CD8-positive, alpha-beta memory T cell (primary cell): ENCODE measurements around the gene CDIP1. TPM values are rescaled to one million over a fixed set of nuclear protein-coding genes. Genes with fewer than 3 reads are reported as not detected.

ENCODE experiments used
- CTCF ChIA-PET: fragments of 350-600 bp; sonication (Branson Sonifier 250); formaldehyde crosslinking; loops from one replicate; lab custom pipeline; 2021; ENCODE audit warnings: antibody characterized with exemption; lab: Charles Lee
- POLR2A ChIA-PET: fragments of 350-600 bp; sonication (Branson Sonifier 250); formaldehyde crosslinking; loops from one replicate; lab custom pipeline; 2021; ENCODE audit warnings: antibody characterized with exemption; lab: Charles Lee
- DNase-seq, 5 donors: peaks; one replicate each; pipeline versions ENCODE4 v3.0.0 to v3.0.0-alpha.2; 2020 to 2022; ENCODE audit warnings: mixed read lengths in 1 of 5
- H3K27ac ChIP-seq: one replicate; pipeline ENCODE4 v1.7.0; 2013; ENCODE audit warnings: low read depth, mild to moderate bottlenecking, low read length, moderate library complexity
- H3K27me3 ChIP-seq: 2 replicates; pipeline ENCODE4 v1.7.0; 2013; ENCODE audit warnings: low read length, mild to moderate bottlenecking; ENCODE audit not compliant: insufficient read depth, poor library complexity, severe bottlenecking
- H3K36me3 ChIP-seq: 2 replicates; pipeline ENCODE4 v1.7.0; 2013; ENCODE audit warnings: mild to moderate bottlenecking, low read length, moderate library complexity; ENCODE audit not compliant: insufficient read depth
- H3K4me1 ChIP-seq: 2 replicates; pipeline ENCODE4 v1.7.0; 2013; ENCODE audit warnings: mild to moderate bottlenecking, low read length, moderate library complexity; ENCODE audit not compliant: insufficient read depth
- H3K4me3 ChIP-seq: 2 replicates; pipeline ENCODE4 v1.7.0; 2013; ENCODE audit warnings: mild to moderate bottlenecking, low read length
- H3K9me3 ChIP-seq: 2 replicates; pipeline ENCODE4 v1.7.0; 2013; ENCODE audit warnings: mild to moderate bottlenecking, low read length
- H3K27ac Mint-ChIP-seq, 8 donors: one replicate each; pipeline ENCODE4 v1.8.0; 2020 to 2021; ENCODE audit warnings: mixed read lengths in 8 of 8, mild to moderate bottlenecking in 6 of 8, inconsistent platforms in 3 of 8, moderate library complexity in 3 of 8
- H3K27me3 Mint-ChIP-seq, 2 donors: one replicate each; pipeline ENCODE4 v1.8.0; 2020 to 2021; ENCODE audit warnings: mixed read lengths in 2 of 2, mild to moderate bottlenecking in 1 of 2, moderate library complexity in 1 of 2
- H3K36me3 Mint-ChIP-seq, 3 donors: one replicate each; pipeline ENCODE4 v1.8.0; 2020 to 2021; ENCODE audit warnings: mixed read lengths in 3 of 3, inconsistent platforms in 1 of 3, mild to moderate bottlenecking in 1 of 3
- H3K4me1 Mint-ChIP-seq, 3 donors: one replicate each; pipeline ENCODE4 v1.8.0; 2020 to 2021; ENCODE audit warnings: mixed read lengths in 3 of 3, inconsistent platforms in 1 of 3, mild to moderate bottlenecking in 1 of 3
- H3K4me3 Mint-ChIP-seq, 7 donors: one replicate each; pipeline ENCODE4 v1.8.0; 2020 to 2021; ENCODE audit warnings: mixed read lengths in 7 of 7, mild to moderate bottlenecking in 6 of 7, moderate library complexity in 4 of 7, inconsistent platforms in 2 of 7
- H3K9me3 Mint-ChIP-seq, 5 donors: one replicate each; pipeline ENCODE4 v1.8.0; 2020 to 2022; ENCODE audit warnings: mixed read lengths in 5 of 5, mild to moderate bottlenecking in 3 of 5, moderate library complexity in 2 of 5, inconsistent platforms in 1 of 5
- polyA plus RNA-seq: library from polyadenylated mRNA; unstranded; fragments of 300-500 nt; fragmentation: Illumina TruSeq; gene quantifications from one replicate; pipeline ENCODE4 v1.2.3, GENCODE V29; 2021
- total RNA-seq, 2 experiments: library from RNA; stranded (reverse); gene quantifications; one replicate each; pipeline ENCODE4 v1.2.3, GENCODE V29; 2021

Gene CDIP1
- total and polyA plus RNA-seq, 3 experiments from 2014 or later = 21.8 to 32.1 (median 28.4) TPM

DNA sequence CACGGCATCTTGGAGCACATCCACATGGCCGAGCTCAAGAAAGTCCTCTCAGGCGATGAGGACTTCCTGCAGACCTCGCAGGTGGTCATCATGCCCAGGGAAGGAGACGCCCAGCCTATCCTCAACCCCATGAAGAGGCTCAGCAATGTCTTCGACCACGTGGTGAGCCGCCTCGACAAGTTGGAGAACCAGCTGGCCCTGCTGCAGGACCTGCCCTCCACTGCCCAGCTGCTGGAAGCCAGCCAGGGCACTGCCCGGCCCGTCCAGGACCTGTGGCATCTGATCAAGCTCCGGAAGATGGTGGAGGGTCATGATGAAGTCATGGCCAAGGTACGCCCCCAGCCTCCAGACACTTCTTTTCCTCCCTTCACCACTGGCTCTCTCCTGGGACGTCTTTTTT, 18.0 kb upstream of the CDIP1 start:
- ChIA-PET CTCF (interaction anchor here (0.9 to 1.0 kb wide), 2 partner anchors 11 to 42 kb away, joined by 3 read pairs; no protein-coding TSS in a partner anchor), POLR2A (no interaction called here)
- DNase-seq = no peak
- no peak overlapping the region for H3K4me3 Mint-ChIP-seq
- Histone ChIP-seq H3K4me3 (no peak overlapping the region), H3K4me1 (no peaks in the 10 kb centered on the region), H3K36me3 (no peaks in the 10 kb centered on the region), H3K9me3 (no peaks in the 10 kb centered on the region), H3K27me3 (no peaks in the 10 kb centered on the region), H3K27ac (no peak overlapping the region)
- H3K27me3 Mint-ChIP-seq = peaks cover 4 to 7% of the 10 kb centered on the region in 2 donors
- H3K9me3 Mint-ChIP-seq = no peaks in the 10 kb centered on the region
- H3K27ac Mint-ChIP-seq = no peak overlapping the region
- no peaks in the 10 kb centered on the region for H3K36me3 Mint-ChIP-seq
- H3K4me1 Mint-ChIP-seq = no peaks in the 10 kb centered on the region

GRCh38 chr16:4556112-4556511, 17.5 kb upstream of the CDIP1 start, which contains the start of gene C16orf96:
TSS of gene C16orf96 (plus strand) at chr16:4556340. CDS start at chr16:4556490, 150 bp downstream.
- CTCF ChIA-PET = interaction anchor here (0.9 to 1.0 kb wide), 2 partner anchors 11 to 42 kb away, joined by 3 read pairs; no protein-coding TSS in a partner anchor
- peak within 1 kb of the TSS in 1 of 8 donors; percentile 65 for H3K27ac Mint-ChIP-seq

GRCh38 chr16:4552541-4552940, 14.0 kb upstream of the CDIP1 start:
- POLR2A ChIA-PET = no interaction called here
- no peaks in the 10 kb centered on the region for H3K36me3 Mint-ChIP-seq
- H3K27ac Mint-ChIP-seq = peak overlapping the region in 1 of 8 donors; percentile 54
- peaks cover 2 to 5% (median 4%) of the 10 kb centered on the region in 3 donors for H3K4me1 Mint-ChIP-seq
- no peaks in the 10 kb centered on the region for H3K9me3 ChIP-seq
- H3K36me3 ChIP-seq = no peaks in the 10 kb centered on the region
- DNase-seq = no peak
- H3K27me3 Mint-ChIP-seq = peaks cover 4 to 6% of the 10 kb centered on the region in 2 donors
- no peaks in the 10 kb centered on the region for H3K27me3 ChIP-seq
- no peak overlapping the region for H3K27ac ChIP-seq
- no peak overlapping the region for H3K4me3 ChIP-seq
- H3K9me3 Mint-ChIP-seq = no peaks in the 10 kb centered on the region
- no peak overlapping the region for H3K4me3 Mint-ChIP-seq
- CTCF ChIA-PET = interaction anchor here (1.1 to 1.7 kb wide), 2 partner anchors 46 to 47 kb away, joined by 3 read pairs; no protein-coding TSS in a partner anchor
- H3K4me1 ChIP-seq = no peaks in the 10 kb centered on the region

More at GRCh38 chr16:4556112-4556511, 17.5 kb upstream of the CDIP1 start, which contains the start of gene C16orf96:
- Mint-ChIP-seq H3K9me3 (no peaks in the 10 kb centered on the region), H3K4me1 (no peaks in the 10 kb centered on the region), H3K4me3 (no peak within 1 kb of the TSS), H3K36me3 (no peaks in the 10 kb centered on the region), H3K27me3 (peaks cover 4 to 7% of the 10 kb centered on the region in 2 donors)
- no peak for DNase-seq
- no peak within 1 kb of the TSS for H3K27ac ChIP-seq
- H3K9me3 ChIP-seq = no peaks in the 10 kb centered on the region
- H3K4me1 ChIP-seq = no peaks in the 10 kb centered on the region
- no peak within 1 kb of the TSS for H3K4me3 ChIP-seq
- no peaks in the 10 kb centered on the region for H3K27me3 ChIP-seq
- POLR2A ChIA-PET = no interaction called here
- no peaks in the 10 kb centered on the region for H3K36me3 ChIP-seq

GRCh38 chr16:4550591-4550990, 12.0 kb upstream of the CDIP1 start:
- no peak for DNase-seq
- Histone ChIP-seq H3K4me1 (no peaks in the 10 kb centered on the region), H3K4me3 (no peak overlapping the region), H3K27me3 (no peaks in the 10 kb centered on the region), H3K9me3 (no peaks in the 10 kb centered on the region), H3K27ac (no peak overlapping the region), H3K36me3 (no peaks in the 10 kb centered on the region)
- H3K36me3 Mint-ChIP-seq = no peaks in the 10 kb centered on the region
- no peak overlapping the region for H3K4me3 Mint-ChIP-seq
- no peak overlapping the region for H3K27ac Mint-ChIP-seq
- peaks cover 2 to 5% (median 4%) of the 10 kb centered on the region in 3 donors for H3K4me1 Mint-ChIP-seq
- peaks cover 0 to 2% of the 10 kb centered on the region in 2 donors for H3K27me3 Mint-ChIP-seq
- ChIA-PET CTCF (interaction anchor here (0.7 to 8.1 kb wide), 7 partner anchors 20 to 191 kb away, joined by 3 to 95 read pairs (median 3); partner anchors contain the start of genes HMOX2 and NMRAL1), POLR2A (interaction anchor here (1.2 to 2.9 kb wide), 2 partner anchors 12 to 73 kb away, joined by 3 to 9 read pairs; partner anchors contain the start of genes CDIP1 and HMOX2)
- peaks cover 0 to 2% (median 0%) of the 10 kb centered on the region in 5 donors for H3K9me3 Mint-ChIP-seq

- Histone ChIP-seq H3K4me3 (no peak overlapping the region), H3K4me1 (no peaks in the 10 kb centered on the region), H3K9me3 (no peaks in the 10 kb centered on the region), H3K27ac (no peak overlapping the region), H3K27me3 (no peaks in the 10 kb centered on the region), H3K36me3 (no peaks in the 10 kb centered on the region)
- Mint-ChIP-seq H3K4me1 (peaks cover 2 to 5% (median 4%) of the 10 kb centered on the region in 3 donors), H3K27me3 (peaks cover 0 to 3% of the 10 kb centered on the region in 2 donors), H3K4me3 (no peak overlapping the region), H3K36me3 (no peaks in the 10 kb centered on the region), H3K27ac (no peak overlapping the region), H3K9me3 (peaks cover 0 to 2% (median 0%) of the 10 kb centered on the region in 5 donors)
- DNase-seq = no peak
- POLR2A ChIA-PET = interaction anchor here (0.9 to 2.9 kb wide), 2 partner anchors 10 to 71 kb away, joined by 9 to 15 read pairs; partner anchors contain the start of genes CDIP1 and HMOX2
- CTCF ChIA-PET = interaction anchor here (0.7 to 8.1 kb wide), 30 partner anchors 9 to 1717 kb away, joined by 3 to 95 read pairs (median 4); partner anchors contain the start of genes CDIP1, HMOX2 and NMRAL1
Measured at GRCh38 chr16:4548124-4548523, 9.6 kb upstream of the CDIP1 start.

DNA sequence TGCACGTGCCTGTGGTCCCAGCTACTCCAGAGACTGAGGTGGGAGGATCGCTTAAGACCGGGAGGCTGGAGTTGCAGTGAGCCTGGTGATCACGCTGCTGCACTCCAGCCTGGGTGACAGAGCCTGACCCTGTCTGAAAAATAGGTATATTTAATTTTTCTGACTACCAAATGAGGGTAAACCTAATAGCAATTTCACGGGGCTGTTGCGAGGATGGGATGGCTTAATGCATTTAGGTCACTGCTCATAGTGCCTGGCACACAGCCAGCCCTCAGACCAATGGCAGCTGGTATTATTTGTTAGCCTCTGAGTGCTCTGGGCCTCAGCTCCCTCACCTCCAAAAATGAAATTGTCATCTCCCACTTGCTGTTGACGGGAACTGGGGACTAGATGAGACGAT, 5.9 kb upstream of the CDIP1 start:
- DNase-seq = no peak
- no peaks in the 10 kb centered on the region for H3K27me3 ChIP-seq
- Mint-ChIP-seq H3K36me3 (peaks cover 0 to 7% (median 0%) of the 10 kb centered on the region in 3 donors), H3K4me3 (no peak overlapping the region), H3K27me3 (peaks cover 0 to 3% of the 10 kb centered on the region in 2 donors), H3K27ac (peak overlapping the region in 1 of 8 donors; percentile 8), H3K4me1 (peaks cover 2 to 5% (median 4%) of the 10 kb centered on the region in 3 donors), H3K9me3 (peaks cover 0 to 4% (median 0%) of the 10 kb centered on the region in 5 donors)
- ChIA-PET POLR2A (no interaction called here), CTCF (interaction anchor here (1.2 to 8.1 kb wide), 2 partner anchors 22 to 37 kb away, joined by 3 to 95 read pairs; no protein-coding TSS in a partner anchor)
- H3K27ac ChIP-seq = no peak overlapping the region
- no peaks in the 10 kb centered on the region for H3K4me1 ChIP-seq
- no peak overlapping the region for H3K4me3 ChIP-seq
- no peaks in the 10 kb centered on the region for H3K9me3 ChIP-seq
- no peaks in the 10 kb centered on the region for H3K36me3 ChIP-seq

DNA sequence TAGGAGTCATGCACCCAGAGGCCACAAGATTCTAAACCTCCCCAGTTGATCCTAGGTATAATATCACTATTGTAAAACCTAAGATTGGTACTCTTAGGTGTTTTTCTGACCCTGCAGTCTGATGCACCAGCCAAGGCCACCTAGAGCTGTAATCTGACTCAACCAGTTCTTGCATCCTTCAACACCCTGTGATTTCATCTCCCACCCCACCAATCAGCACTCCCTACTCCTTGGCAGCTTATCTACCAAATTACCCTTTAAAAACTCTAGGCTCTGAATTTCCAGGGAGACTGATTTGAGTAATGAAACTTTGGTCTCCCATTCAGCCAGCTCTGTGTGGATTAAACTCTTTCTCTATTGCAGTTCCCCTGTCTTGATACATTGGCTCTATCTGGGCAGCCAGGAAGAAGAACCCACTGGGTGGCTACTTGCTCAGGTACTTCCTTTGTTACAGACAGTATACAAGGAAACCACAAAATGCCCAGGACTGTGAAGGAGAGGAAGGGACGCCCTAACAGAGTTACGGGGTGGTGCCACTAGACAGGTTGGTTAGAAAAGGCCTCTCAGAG, 1.2 kb upstream of the CDIP1 start:
- POLR2A ChIA-PET = no interaction called here
- H3K27me3 ChIP-seq = no peaks in the 10 kb centered on the region
- H3K27ac Mint-ChIP-seq = peak overlapping the region in 6 of 8 donors; percentile 53 to 95 (median 82)

More for the DNA sequence above, 1.2 kb upstream of the CDIP1 start:
- Mint-ChIP-seq H3K4me3 (peak overlapping the region in 3 of 7 donors; percentile 15 to 72 (median 63)), H3K4me1 (peaks cover 22 to 33% (median 26%) of the 10 kb centered on the region in 3 donors), H3K9me3 (peaks cover 0 to 1% (median 0%) of the 10 kb centered on the region in 5 donors), H3K27me3 (no peaks in the 10 kb centered on the region), H3K36me3 (peaks cover 0 to 7% (median 0%) of the 10 kb centered on the region in 3 donors)
- no peak overlapping the region for H3K27ac ChIP-seq
- no peaks in the 10 kb centered on the region for H3K9me3 ChIP-seq
- H3K4me3 ChIP-seq = no peak overlapping the region
- CTCF ChIA-PET = interaction anchor here (0.6 to 2.0 kb wide), 7 partner anchors 8 to 67 kb away, joined by 3 to 11 read pairs (median 5); no protein-coding TSS in a partner anchor
- no peaks in the 10 kb centered on the region for H3K36me3 ChIP-seq
- no peak for DNase-seq
- H3K4me1 ChIP-seq = peaks cover 26% of the 10 kb centered on the region
